CD8-positive, alpha-beta memory T cell (primary cell): ENCODE results near the gene TOMT. TPM values are rescaled to one million over a fixed set of nuclear protein-coding genes. Genes with fewer than 3 reads are reported as not detected.
A peak's percentile ranks its signal among the peaks of the same experiment; 100 is the strongest.
"Not testable (repeated sequence)": the region's sequence is repeated elsewhere in the genome, so short reads cannot be mapped to it uniquely, and the experiment has no call there.

Source experiments
- CTCF ChIA-PET: fragments of 350-600 bp; sonication (Branson Sonifier 250); formaldehyde crosslinking; loops from one replicate; lab custom pipeline; 2021; ENCODE audit warnings: antibody characterized with exemption; lab: Charles Lee
- POLR2A ChIA-PET: fragments of 350-600 bp; sonication (Branson Sonifier 250); formaldehyde crosslinking; loops from one replicate; lab custom pipeline; 2021; ENCODE audit warnings: antibody characterized with exemption; lab: Charles Lee
- DNase-seq, 5 donors: peaks; one replicate each; pipeline versions ENCODE4 v3.0.0 to v3.0.0-alpha.2; 2020 to 2022; ENCODE audit warnings: mixed read lengths in 1 of 5
- H3K27ac ChIP-seq: one replicate; pipeline ENCODE4 v1.7.0; 2013; ENCODE audit warnings: low read depth, mild to moderate bottlenecking, low read length, moderate library complexity
- H3K27me3 ChIP-seq: 2 replicates; pipeline ENCODE4 v1.7.0; 2013; ENCODE audit warnings: low read length, mild to moderate bottlenecking; ENCODE audit not compliant: insufficient read depth, poor library complexity, severe bottlenecking
- H3K36me3 ChIP-seq: 2 replicates; pipeline ENCODE4 v1.7.0; 2013; ENCODE audit warnings: mild to moderate bottlenecking, low read length, moderate library complexity; ENCODE audit not compliant: insufficient read depth
- H3K4me1 ChIP-seq: 2 replicates; pipeline ENCODE4 v1.7.0; 2013; ENCODE audit warnings: mild to moderate bottlenecking, low read length, moderate library complexity; ENCODE audit not compliant: insufficient read depth
- H3K4me3 ChIP-seq: 2 replicates; pipeline ENCODE4 v1.7.0; 2013; ENCODE audit warnings: mild to moderate bottlenecking, low read length
- H3K9me3 ChIP-seq: 2 replicates; pipeline ENCODE4 v1.7.0; 2013; ENCODE audit warnings: mild to moderate bottlenecking, low read length
- H3K27ac Mint-ChIP-seq, 8 donors: one replicate each; pipeline ENCODE4 v1.8.0; 2020 to 2021; ENCODE audit warnings: mixed read lengths in 8 of 8, mild to moderate bottlenecking in 6 of 8, inconsistent platforms in 3 of 8, moderate library complexity in 3 of 8
- H3K27me3 Mint-ChIP-seq, 2 donors: one replicate each; pipeline ENCODE4 v1.8.0; 2020 to 2021; ENCODE audit warnings: mixed read lengths in 2 of 2, mild to moderate bottlenecking in 1 of 2, moderate library complexity in 1 of 2
- H3K36me3 Mint-ChIP-seq, 3 donors: one replicate each; pipeline ENCODE4 v1.8.0; 2020 to 2021; ENCODE audit warnings: mixed read lengths in 3 of 3, inconsistent platforms in 1 of 3, mild to moderate bottlenecking in 1 of 3
- H3K4me1 Mint-ChIP-seq, 3 donors: one replicate each; pipeline ENCODE4 v1.8.0; 2020 to 2021; ENCODE audit warnings: mixed read lengths in 3 of 3, inconsistent platforms in 1 of 3, mild to moderate bottlenecking in 1 of 3
- H3K4me3 Mint-ChIP-seq, 7 donors: one replicate each; pipeline ENCODE4 v1.8.0; 2020 to 2021; ENCODE audit warnings: mixed read lengths in 7 of 7, mild to moderate bottlenecking in 6 of 7, moderate library complexity in 4 of 7, inconsistent platforms in 2 of 7
- H3K9me3 Mint-ChIP-seq, 5 donors: one replicate each; pipeline ENCODE4 v1.8.0; 2020 to 2022; ENCODE audit warnings: mixed read lengths in 5 of 5, mild to moderate bottlenecking in 3 of 5, moderate library complexity in 2 of 5, inconsistent platforms in 1 of 5
- polyA plus RNA-seq: library from polyadenylated mRNA; unstranded; fragments of 300-500 nt; fragmentation: Illumina TruSeq; gene quantifications from one replicate; pipeline ENCODE4 v1.2.3, GENCODE V29; 2021
- total RNA-seq, 2 experiments: library from RNA; stranded (reverse); gene quantifications; one replicate each; pipeline ENCODE4 v1.2.3, GENCODE V29; 2021

The TOMT gene
- total and polyA plus RNA-seq, 3 experiments from 2014 or later: not detected

DNA sequence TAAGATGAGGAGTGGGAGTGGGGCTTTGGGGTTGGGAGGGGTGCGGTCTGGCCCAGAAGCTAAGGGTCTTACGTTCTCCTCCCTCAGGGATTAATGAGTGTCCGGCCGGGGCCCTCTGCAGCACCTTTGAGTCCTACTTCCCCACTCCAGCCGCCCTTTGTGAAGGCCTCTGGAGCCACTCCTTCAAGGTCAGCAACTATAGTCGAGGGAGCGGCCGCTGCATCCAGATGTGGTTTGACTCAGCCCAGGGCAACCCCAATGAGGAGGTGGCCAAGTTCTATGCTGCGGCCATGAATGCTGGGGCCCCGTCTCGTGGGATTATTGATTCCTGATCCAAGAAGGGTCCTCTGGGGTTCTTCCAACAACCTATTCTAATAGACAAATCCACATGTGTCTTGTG lies 33.8 kb downstream of the TOMT start:
- CTCF ChIA-PET: interaction anchor here (1.6 kb wide), 1 partner anchor 114 kb away, joined by 6 read pairs; no protein-coding TSS in a partner anchor

DNA sequence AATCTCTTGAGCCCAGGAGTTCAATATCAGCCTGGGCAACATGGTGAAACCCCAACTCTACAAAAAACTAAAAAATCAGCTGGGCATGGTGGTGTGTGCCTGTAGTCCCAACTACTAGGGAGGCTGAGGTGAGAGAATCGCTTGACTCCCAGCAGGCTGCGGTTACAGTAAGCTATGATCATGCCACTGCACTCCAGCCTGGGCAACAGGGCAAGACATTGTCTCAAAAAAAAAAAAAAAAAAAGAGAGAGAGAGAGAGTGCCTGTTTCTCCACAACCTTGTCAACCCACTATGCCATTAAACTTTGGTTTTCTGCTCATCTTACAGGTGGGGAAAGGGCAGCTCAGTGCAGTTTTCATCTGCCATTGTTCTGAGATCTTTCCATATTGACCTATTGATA lies 34.9 kb downstream of the TOMT start:
- Mint-ChIP-seq H3K36me3 (no peaks in the 10 kb centered on the region), H3K27me3 (peaks cover 5 to 6% of the 10 kb centered on the region in 2 donors), H3K27ac (peak overlapping the region in 1 of 8 donors; percentile 31), H3K9me3 (peaks cover 0 to 2% (median 0%) of the 10 kb centered on the region in 5 donors), H3K4me1 (peaks cover 0 to 11% (median 2%) of the 10 kb centered on the region in 3 donors), H3K4me3 (no peak overlapping the region)
- H3K27ac ChIP-seq: no peak overlapping the region
- no peaks in the 10 kb centered on the region for H3K9me3 ChIP-seq
- H3K36me3 ChIP-seq: no peaks in the 10 kb centered on the region
- H3K27me3 ChIP-seq: no peaks in the 10 kb centered on the region
- H3K4me1 ChIP-seq: no peaks in the 10 kb centered on the region
- ChIA-PET CTCF (interaction anchor here (1.1 to 1.3 kb wide), 2 partner anchors 116 to 163 kb away, joined by 3 to 8 read pairs; no protein-coding TSS in a partner anchor), POLR2A (no interaction called here)
- no peak for DNase-seq
- H3K4me3 ChIP-seq: no peak overlapping the region

More for the DNA sequence above, 33.8 kb downstream of the TOMT start:
- Mint-ChIP-seq H3K27me3 (peaks cover 6 to 9% of the 10 kb centered on the region in 2 donors), H3K4me3 (no peak overlapping the region), H3K4me1 (peaks cover 0 to 11% (median 2%) of the 10 kb centered on the region in 3 donors), H3K9me3 (peaks cover 0 to 2% (median 0%) of the 10 kb centered on the region in 5 donors), H3K36me3 (no peaks in the 10 kb centered on the region), H3K27ac (no peak overlapping the region)
- POLR2A ChIA-PET: no interaction called here
- H3K27me3 ChIP-seq: no peaks in the 10 kb centered on the region
- H3K27ac ChIP-seq: no peak overlapping the region
- DNase-seq: no peak
- no peaks in the 10 kb centered on the region for H3K4me1 ChIP-seq
- no peaks in the 10 kb centered on the region for H3K36me3 ChIP-seq
- H3K9me3 ChIP-seq: no peaks in the 10 kb centered on the region
- H3K4me3 ChIP-seq: no peak overlapping the region

DNA sequence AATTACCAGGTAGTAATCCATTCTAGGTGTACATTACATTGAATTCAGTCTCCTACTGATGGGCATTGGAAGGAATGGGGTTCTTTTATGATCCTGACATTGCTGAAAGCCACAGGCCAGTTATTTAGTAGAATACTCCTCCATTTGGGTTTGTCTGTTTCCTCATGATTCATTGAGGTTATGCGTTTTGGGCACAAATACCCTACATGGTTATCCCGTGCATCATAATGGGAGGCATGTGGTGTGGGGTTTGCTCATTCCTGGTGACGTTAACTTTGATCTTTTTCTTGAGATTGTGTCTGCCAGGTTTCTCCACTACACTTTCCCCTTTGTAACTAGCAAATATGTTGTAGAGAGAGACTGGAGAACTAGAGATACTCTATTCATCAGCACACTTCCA lies 35.3 kb downstream of the TOMT start:
- CTCF ChIA-PET: interaction anchor here (1.1 to 1.3 kb wide), 2 partner anchors 116 to 163 kb away, joined by 3 to 8 read pairs; no protein-coding TSS in a partner anchor
- peaks cover 0 to 11% (median 2%) of the 10 kb centered on the region in 3 donors for H3K4me1 Mint-ChIP-seq

DNA sequence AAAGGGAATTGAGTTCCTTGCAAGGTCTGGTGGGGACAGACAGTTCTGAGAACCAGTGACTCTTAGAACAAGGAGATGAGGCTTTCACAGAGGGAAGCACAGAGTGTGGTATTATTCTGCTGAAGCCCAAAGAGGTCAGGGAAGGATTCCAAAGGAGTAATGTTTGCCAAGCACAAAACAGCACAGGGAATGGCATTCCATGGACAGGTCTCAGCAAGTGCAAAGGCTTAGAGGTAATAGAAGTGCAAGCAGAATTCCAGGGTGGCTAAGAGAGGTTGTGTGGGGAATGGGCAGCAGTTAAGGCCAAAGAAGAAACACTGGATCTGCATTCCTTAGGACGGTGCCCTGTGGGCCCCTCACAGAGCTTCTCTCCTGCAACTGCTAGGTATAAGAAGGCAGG lies 36.4 kb downstream of the TOMT start:
- POLR2A ChIA-PET, H3K9me3 ChIP-seq, H3K36me3 Mint-ChIP-seq, DNase-seq, H3K36me3 ChIP-seq, H3K4me3 ChIP-seq, H3K27me3 Mint-ChIP-seq, H3K27me3 ChIP-seq, H3K27ac ChIP-seq, H3K9me3 Mint-ChIP-seq, H3K4me3 Mint-ChIP-seq, H3K4me1 ChIP-seq: not testable (repeated sequence)
- H3K27ac Mint-ChIP-seq: peak overlapping the region in 2 of 8 donors; percentile 41 to 95
- CTCF ChIA-PET: interaction anchor here (1.3 kb wide), 1 partner anchor 117 kb away, joined by 8 read pairs; no protein-coding TSS in a partner anchor
- peaks cover 0 to 11% (median 2%) of the 10 kb centered on the region in 3 donors for H3K4me1 Mint-ChIP-seq

More for the DNA sequence above, 35.3 kb downstream of the TOMT start:
- Mint-ChIP-seq H3K36me3 (no peaks in the 10 kb centered on the region), H3K4me3 (no peak overlapping the region), H3K27me3 (peaks cover 5 to 6% of the 10 kb centered on the region in 2 donors), H3K9me3 (peaks cover 0 to 2% (median 0%) of the 10 kb centered on the region in 5 donors), H3K27ac (peak overlapping the region in 1 of 8 donors; percentile 31)
- H3K27me3 ChIP-seq: no peaks in the 10 kb centered on the region
- DNase-seq: no peak
- no peaks in the 10 kb centered on the region for H3K4me1 ChIP-seq
- H3K4me3 ChIP-seq: no peak overlapping the region
- H3K27ac ChIP-seq: no peak overlapping the region
- POLR2A ChIA-PET: no interaction called here
- no peaks in the 10 kb centered on the region for H3K36me3 ChIP-seq
- H3K9me3 ChIP-seq: no peaks in the 10 kb centered on the region

DNA sequence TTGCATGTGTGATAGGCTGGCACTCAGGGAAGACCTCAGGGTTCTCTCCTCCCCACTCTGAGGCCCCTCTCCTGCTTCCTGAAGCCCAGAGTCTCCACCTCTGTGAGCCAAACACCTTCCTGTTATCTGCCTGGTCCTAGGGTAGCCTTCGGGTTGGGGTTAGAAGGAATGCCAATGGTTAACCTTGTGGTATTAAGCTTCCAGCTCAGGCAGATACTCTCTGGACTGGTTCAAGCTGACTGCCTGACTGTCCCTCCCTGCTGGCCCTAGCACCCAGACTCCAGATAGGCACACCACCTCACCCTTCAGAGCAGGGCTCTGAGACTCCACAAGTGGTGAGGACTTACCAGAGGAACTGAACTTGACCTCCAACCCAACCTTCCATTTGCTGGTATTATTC lies 36.8 kb downstream of the TOMT start:
- H3K36me3 ChIP-seq, H3K4me3 Mint-ChIP-seq, H3K27ac ChIP-seq, H3K36me3 Mint-ChIP-seq, H3K4me3 ChIP-seq, H3K9me3 ChIP-seq, H3K27ac Mint-ChIP-seq, H3K9me3 Mint-ChIP-seq, POLR2A ChIA-PET, H3K4me1 ChIP-seq, H3K27me3 Mint-ChIP-seq, DNase-seq, H3K27me3 ChIP-seq: not testable (repeated sequence)
- CTCF ChIA-PET: interaction anchor here (1.1 to 4.4 kb wide), 4 partner anchors 13 to 289 kb away, joined by 3 to 54 read pairs (median 35); no protein-coding TSS in a partner anchor
- peaks cover 0 to 11% (median 2%) of the 10 kb centered on the region in 3 donors for H3K4me1 Mint-ChIP-seq

DNA sequence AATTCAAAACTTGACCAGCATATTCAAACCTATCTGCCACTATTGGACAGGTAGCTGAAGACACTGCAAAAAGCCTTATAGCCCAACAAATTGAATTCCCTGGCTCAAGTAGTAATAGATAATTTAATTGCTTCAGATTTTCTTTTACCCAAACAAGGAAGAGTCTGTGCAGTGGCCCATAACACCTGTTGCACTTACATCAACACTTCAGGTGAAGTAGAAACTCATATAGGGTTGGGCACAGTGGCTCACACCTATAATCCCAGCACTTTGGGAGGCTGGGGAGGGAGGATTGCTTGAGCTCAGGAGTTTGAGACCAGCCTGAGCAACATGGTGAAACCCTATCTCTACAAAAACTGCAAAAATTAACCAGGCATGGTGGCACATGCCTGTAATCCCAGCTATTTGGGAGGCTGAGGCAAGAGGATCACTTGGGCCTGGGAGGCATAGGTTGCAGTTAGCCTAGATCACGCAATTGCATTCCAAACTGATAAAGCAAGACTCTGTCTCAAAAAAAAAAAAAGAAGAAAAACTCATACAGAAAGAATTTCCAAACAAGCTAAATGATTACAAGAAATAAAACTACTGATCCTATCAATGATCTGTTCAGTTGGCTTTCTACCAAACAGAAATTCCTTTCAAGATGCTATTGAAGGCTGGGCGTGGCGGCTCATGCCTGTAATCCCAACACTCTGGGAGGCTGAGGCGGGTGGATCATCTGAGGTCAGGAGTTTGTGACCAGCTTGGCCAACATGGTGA lies 39.3 kb downstream of the TOMT start:
- Histone ChIP-seq H3K36me3 (no peaks in the 10 kb centered on the region), H3K4me3 (no peak overlapping the region), H3K27me3 (no peaks in the 10 kb centered on the region), H3K9me3 (no peaks in the 10 kb centered on the region), H3K4me1 (no peaks in the 10 kb centered on the region), H3K27ac (no peak overlapping the region)
- H3K36me3 Mint-ChIP-seq: no peaks in the 10 kb centered on the region
- DNase-seq: no peak
- H3K9me3 Mint-ChIP-seq: no peaks in the 10 kb centered on the region
- H3K27ac Mint-ChIP-seq: peak overlapping the region in 1 of 8 donors; percentile 36
- CTCF ChIA-PET: interaction anchor here (0.6 to 4.4 kb wide), 16 partner anchors 10 to 286 kb away, joined by 3 to 54 read pairs (median 5); no protein-coding TSS in a partner anchor
- peaks cover 0 to 11% (median 2%) of the 10 kb centered on the region in 3 donors for H3K4me1 Mint-ChIP-seq
- POLR2A ChIA-PET: interaction anchor here (0.6 kb wide), 1 partner anchor 9 kb away, joined by 3 read pairs; no protein-coding TSS in a partner anchor
- H3K27me3 Mint-ChIP-seq: peaks cover under 1 to 6% of the 10 kb centered on the region in 2 donors
- no peak overlapping the region for H3K4me3 Mint-ChIP-seq

DNA sequence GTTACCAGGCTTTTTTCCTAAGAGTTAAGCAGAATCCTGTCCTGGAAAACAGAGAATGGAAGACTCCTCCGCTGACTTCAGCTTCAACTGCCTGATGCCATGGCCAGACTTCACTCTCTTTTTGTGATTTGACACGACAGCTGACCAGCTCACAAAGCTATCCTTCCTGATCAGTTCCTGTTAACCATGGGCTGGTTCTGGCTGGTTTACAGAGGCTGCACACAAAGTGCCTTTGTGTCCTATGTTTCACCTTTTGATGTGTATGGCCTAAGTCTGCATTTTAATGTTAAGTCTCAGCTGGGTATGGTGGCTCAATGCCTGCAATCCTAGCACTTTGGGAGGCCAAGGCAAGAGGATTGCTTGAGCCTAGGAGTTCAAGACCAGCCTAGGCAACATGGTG lies 40.9 kb downstream of the TOMT start:
- no peaks in the 10 kb centered on the region for H3K36me3 ChIP-seq
- H3K9me3 Mint-ChIP-seq: no peaks in the 10 kb centered on the region
- H3K4me3 ChIP-seq: no peak overlapping the region
- peaks cover 0 to 3% of the 10 kb centered on the region in 2 donors for H3K27me3 Mint-ChIP-seq
- H3K4me1 ChIP-seq: no peaks in the 10 kb centered on the region
- no peak overlapping the region for H3K4me3 Mint-ChIP-seq
- ChIA-PET CTCF (interaction anchor here (0.6 to 4.4 kb wide), 3 partner anchors 51 to 170 kb away, joined by 3 to 54 read pairs (median 7); no protein-coding TSS in a partner anchor), POLR2A (no interaction called here)
- no peaks in the 10 kb centered on the region for H3K27me3 ChIP-seq
- no peak overlapping the region for H3K27ac Mint-ChIP-seq
- no peaks in the 10 kb centered on the region for H3K9me3 ChIP-seq
- H3K27ac ChIP-seq: no peak overlapping the region
- no peak for DNase-seq
- no peaks in the 10 kb centered on the region for H3K36me3 Mint-ChIP-seq
- H3K4me1 Mint-ChIP-seq: peaks cover 0 to 3% (median 2%) of the 10 kb centered on the region in 3 donors

DNA sequence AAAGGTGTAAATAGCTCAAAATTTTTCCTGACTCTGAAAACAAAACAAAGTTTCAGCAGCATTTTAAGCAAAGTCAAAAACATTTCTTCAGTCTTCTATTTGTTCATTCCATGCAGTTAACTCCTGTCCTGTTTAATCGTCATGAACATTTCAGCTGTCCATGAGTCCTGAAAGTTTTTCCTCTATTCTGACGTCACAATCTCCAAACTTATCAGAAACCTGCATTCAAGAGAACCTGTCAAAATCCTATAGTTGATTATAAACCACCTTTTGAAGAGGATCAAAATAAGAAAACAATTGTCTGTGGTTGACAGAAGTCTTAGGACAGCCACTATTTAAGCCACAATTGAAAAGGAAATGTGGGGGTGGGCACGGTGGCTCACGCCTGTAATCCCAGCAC lies 45.2 kb downstream of the TOMT start:
- no peaks in the 10 kb centered on the region for H3K9me3 Mint-ChIP-seq
- Histone ChIP-seq H3K27me3 (no peaks in the 10 kb centered on the region), H3K27ac (no peak overlapping the region), H3K4me3 (no peak overlapping the region), H3K4me1 (no peaks in the 10 kb centered on the region), H3K9me3 (no peaks in the 10 kb centered on the region), H3K36me3 (no peaks in the 10 kb centered on the region)
- no peak overlapping the region for H3K4me3 Mint-ChIP-seq
- H3K36me3 Mint-ChIP-seq: no peaks in the 10 kb centered on the region
- H3K27me3 Mint-ChIP-seq: peaks cover 2 to 3% of the 10 kb centered on the region in 2 donors
- DNase-seq: no peak
- POLR2A ChIA-PET: no interaction called here
- H3K4me1 Mint-ChIP-seq: no peaks in the 10 kb centered on the region
- no peak overlapping the region for H3K27ac Mint-ChIP-seq
- CTCF ChIA-PET: interaction anchor here (1.1 to 8.6 kb wide), 2 partner anchors 7 to 173 kb away, joined by 6 to 40 read pairs; no protein-coding TSS in a partner anchor
